Fibroblast of mammary gland (primary cell): ENCODE results near the gene AOX1.

ENCODE experiments used
- DNase-seq: peaks from one replicate; pipeline ENCODE4 v3.0.0-alpha.2; 2010; ENCODE audit warnings: low read depth
- H3K4me3 ChIP-seq: 2 replicates; pipeline ENCODE4 v1.5.1; 2011; ENCODE audit warnings: low read depth, mild to moderate bottlenecking, low read length, moderate library complexity; ENCODE audit not compliant: control insufficient read depth
- CTCF ChIP-seq: conservative IDR thresholded peaks from 2 replicates; pipeline ENCODE4 v1.5.1; 2011; ENCODE audit warnings: low read depth, low read length, inconsistent platforms; ENCODE audit not compliant: control insufficient read depth, insufficient read depth

Gene AOX1

GRCh38 chr2:200613692-200614091 is 27.9 kb downstream of the AOX1 start:
- H3K4me3 ChIP-seq, result no peak overlapping the region
- no peak for TF ChIP-seq CTCF
- no peak for DNase-seq

- DNase-seq, result no peak
- no peak for TF ChIP-seq CTCF
- no peak overlapping the region for H3K4me3 ChIP-seq
Measured at GRCh38 chr2:200614249-200614648, 28.4 kb downstream of the AOX1 start.

- H3K4me3 ChIP-seq, result no peak overlapping the region
- peak; percentile 24 for TF ChIP-seq CTCF
- peak; percentile 83 for DNase-seq
Measured at GRCh38 chr2:200615247-200615646, 29.4 kb downstream of the AOX1 start.

GRCh38 chr2:200616193-200616592 is 30.4 kb downstream of the AOX1 start:
- TF ChIP-seq CTCF, result no peak
- no peak overlapping the region for H3K4me3 ChIP-seq
- DNase-seq, result no peak

GRCh38 chr2:200616656-200617055 is 30.8 kb downstream of the AOX1 start:
- no peak overlapping the region for H3K4me3 ChIP-seq
- no peak for TF ChIP-seq CTCF
- DNase-seq, result peak; percentile 67

- peak; percentile 53 for DNase-seq
- no peak for TF ChIP-seq CTCF
- H3K4me3 ChIP-seq, result no peak overlapping the region
Measured at GRCh38 chr2:200617156-200618053, 31.6 kb downstream of the AOX1 start.
